Left lung (tissue), 14 donors: Measurements from ENCODE around the gene SMIM10. TPM values are rescaled to one million over a fixed set of nuclear protein-coding genes. Genes with fewer than 3 reads are reported as not detected.
"Not testable (repeated sequence)": the region's sequence is repeated elsewhere in the genome, so short reads cannot be mapped to it uniquely, and the experiment has no call there.

ENCODE experiments used
- ATAC-seq: fragments of 200-7000 bp; cut with Tn5 transposase; one replicate; pipeline ENCODE4 v1.9.1; 2020; ENCODE audit warnings: moderate library complexity
- DNase-seq, 4 donors: peaks; one replicate each; pipeline ENCODE4 v3.0.0-alpha.2; 2013 to 2020
- H3K27ac ChIP-seq, 2 donors: fragments of 200-600 bp; sonication (generic) in 1 of 2; one replicate each; pipeline versions ENCODE4 v1.5.0 to v1.8.0; 2020 to 2021
- H3K27me3 ChIP-seq, 2 donors: fragments of 200-600 bp; sonication (generic) in 1 of 2; one replicate each; pipeline versions ENCODE4 v1.5.0 to v1.8.0; 2020 to 2021
- H3K36me3 ChIP-seq, 2 donors: fragments of 200-600 bp; sonication (generic) in 1 of 2; one replicate each; pipeline versions ENCODE4 v1.5.0 to v1.8.0; 2020 to 2021
- H3K4me1 ChIP-seq, 2 donors: fragments of 200-600 bp; one replicate each; pipeline ENCODE4 v1.8.0; 2021
- H3K4me3 ChIP-seq, 2 donors: fragments of 200-600 bp; sonication (generic) in 1 of 2; one replicate each; pipeline versions ENCODE4 v1.5.0 to v1.8.0; 2020 to 2021; ENCODE audit warnings: mild to moderate bottlenecking in 1 of 2
- H3K9me3 ChIP-seq, 2 donors: fragments of 200-600 bp; sonication (generic) in 1 of 2; one replicate each; pipeline versions ENCODE4 v1.5.0 to v1.8.0; 2020 to 2021
- CTCF ChIP-seq, 2 donors: fragments of 200-600 bp; sonication (generic) in 1 of 2; IDR thresholded peaks; one replicate each; pipeline versions ENCODE4 v1.5.0 to v1.8.0; 2021; ENCODE audit warnings: antibody characterized with exemption in 2 of 2
- intact Hi-C, 2 donors: fragments of 100-400 bp; cut with DNase I; formaldehyde crosslinking; loops; one replicate each; pipeline versions ENCODE4 v1.11.2 to v1.14.2; 2022
- long read RNA-seq, 12 donors: library from polyadenylated mRNA in 2 of 12; unstranded in 2 of 12; transcript quantifications; one replicate each; pipeline ENCODE4 v2.0.0 and lab custom pipeline, GENCODE V29; 2019 to 2026
- polyA plus RNA-seq, 6 donors: library from polyadenylated mRNA; unstranded; fragments of 120-200 nt; gene quantifications; one replicate each; pipeline ENCODE4 v1.2.1, GENCODE V29; 2013; ENCODE audit not compliant: insufficient read length in 6 of 6
- total RNA-seq, 2 donors: library from RNA; stranded (reverse); fragmentation: NEBNext Ultra II Directional; extraction: Animal tissue kit (Norgen Biotek cat#: 25700); gene quantifications; one replicate each; pipeline ENCODE4 v1.2.1, GENCODE V29; 2021
- donor health status: DM: no; HTN: yes; CAD: no.
- donor health status: DM: no; HTN: no; CAD: no.

Gene SMIM10
- total RNA-seq (1 to 10 TPM; 3.0 to 4.4 TPM), polyA plus RNA-seq (1 to 10 TPM; 6.1 to 8.2 (median 7.1) TPM)
- long read RNA-seq, donor 1, transcript SMIM10-201 (1 exons, 1,536 nt): major isoform, 6 of 6 reads
- long read RNA-seq, donor 1, partial matches to known transcripts: 0 of 6 reads
- long read RNA-seq, donor 1, other reads (novel, unspliced or antisense): 0 of 6 reads
- long read RNA-seq, donor 2, transcript SMIM10-201 (1 exons, 1,536 nt): major isoform, 12 of 12 reads
- long read RNA-seq, donor 2, partial matches to known transcripts: 0 of 12 reads
- long read RNA-seq, donor 2, other reads (novel, unspliced or antisense): 0 of 12 reads
- long read RNA-seq, donor 3, transcript SMIM10-201 (1 exons, 1,536 nt): major isoform, 6 of 6 reads
- long read RNA-seq, donor 3, partial matches to known transcripts: 0 of 6 reads
- long read RNA-seq, donor 3, other reads (novel, unspliced or antisense): 0 of 6 reads
- long read RNA-seq, donor 4, partial matches to known transcripts: 0 of 4 reads
- long read RNA-seq, donor 4, other reads (novel, unspliced or antisense): 0 of 4 reads
- long read RNA-seq, donor 5, transcript SMIM10-201 (1 exons, 1,536 nt): major isoform, 13 of 13 reads
- long read RNA-seq, donor 5, partial matches to known transcripts: 0 of 13 reads
- long read RNA-seq, donor 5, other reads (novel, unspliced or antisense): 0 of 13 reads
- long read RNA-seq, donor 6, transcript SMIM10-201 (1 exons, 1,536 nt): major isoform, 9 of 9 reads
- long read RNA-seq, donor 6, partial matches to known transcripts: 0 of 9 reads
- long read RNA-seq, donor 6, other reads (novel, unspliced or antisense): 0 of 9 reads
- long read RNA-seq, donor 7, transcript SMIM10-201 (1 exons, 1,536 nt): major isoform, 5 of 5 reads
- long read RNA-seq, donor 7, partial matches to known transcripts: 0 of 5 reads
- long read RNA-seq, donor 7, other reads (novel, unspliced or antisense): 0 of 5 reads
- long read RNA-seq, donor 8, transcript SMIM10-201 (1 exons, 1,536 nt): major isoform, 6 of 6 reads
- long read RNA-seq, donor 8, partial matches to known transcripts: 0 of 6 reads
- long read RNA-seq, donor 8, other reads (novel, unspliced or antisense): 0 of 6 reads
- long read RNA-seq, donor 9: 0 reads
- long read RNA-seq, donor 10, transcript SMIM10-201 (1 exons, 1,536 nt): major isoform, 7 of 7 reads
- long read RNA-seq, donor 10, partial matches to known transcripts: 0 of 7 reads
- long read RNA-seq, donor 10, other reads (novel, unspliced or antisense): 0 of 7 reads
- long read RNA-seq, donor 11, transcript SMIM10-201 (1 exons, 1,536 nt): major isoform, 5 of 5 reads
- long read RNA-seq, donor 11, partial matches to known transcripts: 0 of 5 reads
- long read RNA-seq, donor 11, other reads (novel, unspliced or antisense): 0 of 5 reads
- long read RNA-seq, donor 12, transcript SMIM10-201 (1 exons, 1,536 nt): major isoform, 9 of 9 reads
- long read RNA-seq, donor 12, partial matches to known transcripts: 0 of 9 reads
- long read RNA-seq, donor 12, other reads (novel, unspliced or antisense): 0 of 9 reads

- peak; percentile 49 to 91 (median 74) for DNase-seq
- Histone ChIP-seq H3K27ac (peak within 1 kb of the TSS in 1 of 2 donors; percentile 55), H3K4me1 (no peaks in the 10 kb centered on the region), H3K9me3 (no peaks in the 10 kb centered on the region), H3K27me3 (no peaks in the 10 kb centered on the region), H3K4me3 (peak within 1 kb of the TSS; percentile 20 to 42), H3K36me3 (no peaks in the 10 kb centered on the region)
- intact Hi-C loops: no loop called here
- peak; percentile 91 for ATAC-seq
- no peak for TF ChIP-seq CTCF (IDR thresholded peaks at IDR 0.05)
Observed at GRCh38 chrX:134990801-134991481, at the start of gene SMIM10. TSS of gene SMIM10 (plus strand) at chrX:134990991. CDS start at chrX:134991096, 105 bp downstream.

GRCh38 chrX:134946364-134946763 is 44.4 kb upstream of the SMIM10 start:
- H3K9me3 ChIP-seq, DNase-seq, H3K4me3 ChIP-seq, ATAC-seq, H3K36me3 ChIP-seq, H3K4me1 ChIP-seq, intact Hi-C loops, H3K27ac ChIP-seq, H3K27me3 ChIP-seq: not testable (repeated sequence)

GRCh38 chrX:134948333-134949241 is 42.2 kb upstream of the SMIM10 start:
- no peaks in the 10 kb centered on the region for H3K27me3 ChIP-seq
- ATAC-seq (no peak), DNase-seq (no peak)
- no peaks in the 10 kb centered on the region for H3K9me3 ChIP-seq
- H3K36me3 ChIP-seq: no peaks in the 10 kb centered on the region
- TF ChIP-seq CTCF (IDR thresholded peaks at IDR 0.05): no peak
- intact Hi-C loops: no loop called here
- no peak overlapping the region for H3K4me3 ChIP-seq
- H3K4me1 ChIP-seq: no peaks in the 10 kb centered on the region
- no peak overlapping the region for H3K27ac ChIP-seq

GRCh38 chrX:134949271-134949670 is 41.5 kb upstream of the SMIM10 start:
- ATAC-seq: no peak
- H3K27me3 ChIP-seq: no peaks in the 10 kb centered on the region
- H3K9me3 ChIP-seq: no peaks in the 10 kb centered on the region
- H3K4me3 ChIP-seq: no peak overlapping the region
- no peaks in the 10 kb centered on the region for H3K4me1 ChIP-seq
- no peak for DNase-seq
- no peak for TF ChIP-seq CTCF (IDR thresholded peaks at IDR 0.05)
- H3K36me3 ChIP-seq: no peaks in the 10 kb centered on the region
- intact Hi-C loops: no loop called here
- H3K27ac ChIP-seq: no peak overlapping the region
